Thyroid gland (tissue), 4 donors: Measurements from ENCODE around the gene SERPINA5. TPM values are rescaled to one million over a fixed set of nuclear protein-coding genes. Genes with fewer than 3 reads are reported as not detected.

Experiments
- DNase-seq, 2 donors: peaks; one replicate each; pipeline ENCODE4 v3.0.0-alpha.2; 2019
- H3K27ac ChIP-seq, 3 donors: fragments of 200-600 bp; sonication (generic); 1 replicate in 2 of 3; 2 replicates in 1 of 3; pipeline ENCODE4 v1.5.1; 2016 to 2019; ENCODE audit warnings: mild to moderate bottlenecking in 1 of 3, moderate library complexity in 1 of 3
- H3K27me3 ChIP-seq: fragments of 200-600 bp; sonication (generic); one replicate; pipeline ENCODE4 v1.5.1; 2019
- H3K36me3 ChIP-seq, 2 donors: fragments of 200-600 bp; sonication (generic); one replicate each; pipeline ENCODE4 v1.5.1; 2016 to 2019
- H3K4me1 ChIP-seq, 2 donors: fragments of 200-600 bp; sonication (generic); one replicate each; pipeline ENCODE4 v1.5.1; 2017 to 2019
- H3K4me3 ChIP-seq, 3 donors: fragments of 200-600 bp; sonication (generic); replicated peaks in 1 of 3; 1 replicate in 2 of 3; 2 replicates in 1 of 3; pipeline ENCODE4 v1.5.1; 2016; ENCODE audit warnings: mild to moderate bottlenecking in 1 of 3
- H3K9me3 ChIP-seq: fragments of 200-600 bp; sonication (generic); one replicate; pipeline ENCODE4 v1.5.1; 2017
- CTCF ChIP-seq, 6 experiments: fragments of 200-600 bp in 3 of 6; fragments of 450-650 bp in 3 of 6; sonication (generic) in 3 of 6; IDR thresholded peaks; one replicate each; pipeline ENCODE4 v1.5.1; 2016 to 2019; ENCODE audit warnings: antibody characterized with exemption in 6 of 6, mild to moderate bottlenecking in 2 of 6, inconsistent platforms in 1 of 6, moderate library complexity in 1 of 6
- POLR2A ChIP-seq, 2 donors: fragments of 450-650 bp; IDR thresholded peaks; one replicate each; pipeline ENCODE4 v1.6.1; 2017; ENCODE audit warnings: antibody characterized with exemption in 2 of 2, mild to moderate bottlenecking in 2 of 2, moderate library complexity in 1 of 2
- WGBS, 2 donors: methylation state at CpG; one replicate each; pipeline ENCODE4 v1.1.5; 2017; 5-methylcytosine and 5-hydroxymethylcytosine counted together
- intact Hi-C: fragments of 100-400 bp; cut with DNase I; formaldehyde crosslinking; loops from one replicate; pipeline ENCODE4 v1.15.1; 2023
- total RNA-seq, 4 donors: library from RNA; depleted of rRNA; stranded (reverse); fragments of >200 nt; gene quantifications; one replicate each; pipeline ENCODE4 v1.2.3, GENCODE V29; 2016

Gene SERPINA5
- total RNA-seq, 4 donors from 2014 or later: 1.3 to 6.6 (median 2.9) TPM

- no peak overlapping the region for H3K27ac ChIP-seq
- TF ChIP-seq CTCF (IDR thresholded peaks at IDR 0.05): no peak
- TF ChIP-seq POLR2A (IDR thresholded peaks at IDR 0.05): no peak
- 87 to 93% methylated on average over 8 of the region's 8 CpGs for WGBS, 2 donors
- H3K4me1 ChIP-seq: no peaks in the 10 kb centered on the region
- no peak overlapping the region for H3K4me3 ChIP-seq
- H3K9me3 ChIP-seq: no peaks in the 10 kb centered on the region
- no peaks in the 10 kb centered on the region for H3K36me3 ChIP-seq
- no peaks in the 10 kb centered on the region for H3K27me3 ChIP-seq
- DNase-seq: no peak
- intact Hi-C loops: no loop called here
These were observed 34.0 kb upstream of the SERPINA5 start for GRCh38 chr14:94547151-94547680.

GRCh38 chr14:94547726-94548125, 33.5 kb upstream of the SERPINA5 start:
- DNase-seq: no peak
- Histone ChIP-seq H3K4me3 (no peak overlapping the region), H3K27me3 (no peaks in the 10 kb centered on the region), H3K27ac (no peak overlapping the region), H3K9me3 (no peaks in the 10 kb centered on the region), H3K4me1 (no peaks in the 10 kb centered on the region), H3K36me3 (no peaks in the 10 kb centered on the region)
- TF ChIP-seq CTCF (IDR thresholded peaks at IDR 0.05) (no peak), POLR2A (IDR thresholded peaks at IDR 0.05) (no peak)
- intact Hi-C loops: no loop called here
- 73 to 93% methylated on average over 4 of the region's 4 CpGs for WGBS, 2 donors

GRCh38 chr14:94548131-94548998, 32.9 kb upstream of the SERPINA5 start:
- H3K27ac ChIP-seq: no peak overlapping the region
- no peaks in the 10 kb centered on the region for H3K27me3 ChIP-seq
- H3K4me3 ChIP-seq: no peak overlapping the region
- intact Hi-C loops: no loop called here
- H3K9me3 ChIP-seq: no peaks in the 10 kb centered on the region
- no peaks in the 10 kb centered on the region for H3K36me3 ChIP-seq
- 88% methylated on average over 14 of the region's 14 CpGs for WGBS, 2 donors
- DNase-seq: no peak
- no peaks in the 10 kb centered on the region for H3K4me1 ChIP-seq
- TF ChIP-seq CTCF (IDR thresholded peaks at IDR 0.05): no peak
- TF ChIP-seq POLR2A (IDR thresholded peaks at IDR 0.05): no peak

GRCh38 chr14:94548999-94549985, 31.9 kb upstream of the SERPINA5 start:
- no peak for TF ChIP-seq POLR2A (IDR thresholded peaks at IDR 0.05)
- peak; percentile 39 to 92 (median 63) for TF ChIP-seq CTCF (IDR thresholded peaks at IDR 0.05)
- Histone ChIP-seq H3K27ac (no peak overlapping the region), H3K27me3 (no peaks in the 10 kb centered on the region), H3K4me3 (no peak overlapping the region), H3K36me3 (no peaks in the 10 kb centered on the region), H3K4me1 (no peaks in the 10 kb centered on the region), H3K9me3 (no peaks in the 10 kb centered on the region)
- intact Hi-C loops: no loop called here
- WGBS, 2 donors: 23 to 25% methylated on average over 22 to 24 of the region's 24 CpGs
- peak; percentile 29 to 47 for DNase-seq
